Astrocyte (in vitro differentiated cells and primary cell): Measurements from ENCODE around the gene TRIP13.

Source experiments
- EZH2 ChIP-seq: IDR thresholded peaks from 2 replicates; pipeline ENCODE4 v1.6.1; 2012; ENCODE audit warnings: mild to moderate bottlenecking, low read length, inconsistent platforms; ENCODE audit not compliant: insufficient read depth
- TF ChIP-seq, protein P1 (sequence below): IDR thresholded peaks from 2 replicates; pipeline ENCODE4 v1.5.1; 2011; ENCODE audit warnings: low read depth, mild to moderate bottlenecking, inconsistent platforms, low read length, moderate library complexity; ENCODE audit not compliant: insufficient read depth

DNA sequence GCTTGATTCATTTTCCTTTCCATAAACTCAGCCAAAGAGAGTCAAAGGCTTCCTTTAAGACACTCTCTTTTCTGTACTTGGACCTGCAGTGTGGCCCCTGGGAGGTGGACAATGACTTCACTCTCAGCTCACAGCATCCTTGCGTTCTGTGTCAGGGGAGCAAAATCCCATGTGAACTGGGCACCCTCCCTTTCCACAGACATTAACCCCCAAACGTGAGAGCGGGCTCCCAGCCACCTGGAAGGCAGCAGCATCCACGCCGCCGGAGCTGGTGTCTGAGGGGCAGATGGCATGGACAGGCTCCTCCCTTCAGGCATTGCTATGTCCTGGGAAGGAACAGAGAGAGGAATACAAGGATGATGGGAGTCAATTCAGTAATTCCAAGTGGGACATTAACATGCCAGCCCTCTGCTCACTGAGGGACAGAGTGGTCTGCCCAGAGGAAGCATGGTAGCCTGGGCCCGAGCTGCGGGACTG is 39.5 kb downstream of the TRIP13 start:
- no peak for TF ChIP-seq EZH2
- TF ChIP-seq, protein P1, sequence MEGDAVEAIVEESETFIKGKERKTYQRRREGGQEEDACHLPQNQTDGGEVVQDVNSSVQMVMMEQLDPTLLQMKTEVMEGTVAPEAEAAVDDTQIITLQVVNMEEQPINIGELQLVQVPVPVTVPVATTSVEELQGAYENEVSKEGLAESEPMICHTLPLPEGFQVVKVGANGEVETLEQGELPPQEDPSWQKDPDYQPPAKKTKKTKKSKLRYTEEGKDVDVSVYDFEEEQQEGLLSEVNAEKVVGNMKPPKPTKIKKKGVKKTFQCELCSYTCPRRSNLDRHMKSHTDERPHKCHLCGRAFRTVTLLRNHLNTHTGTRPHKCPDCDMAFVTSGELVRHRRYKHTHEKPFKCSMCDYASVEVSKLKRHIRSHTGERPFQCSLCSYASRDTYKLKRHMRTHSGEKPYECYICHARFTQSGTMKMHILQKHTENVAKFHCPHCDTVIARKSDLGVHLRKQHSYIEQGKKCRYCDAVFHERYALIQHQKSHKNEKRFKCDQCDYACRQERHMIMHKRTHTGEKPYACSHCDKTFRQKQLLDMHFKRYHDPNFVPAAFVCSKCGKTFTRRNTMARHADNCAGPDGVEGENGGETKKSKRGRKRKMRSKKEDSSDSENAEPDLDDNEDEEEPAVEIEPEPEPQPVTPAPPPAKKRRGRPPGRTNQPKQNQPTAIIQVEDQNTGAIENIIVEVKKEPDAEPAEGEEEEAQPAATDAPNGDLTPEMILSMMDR = no peak
